Osteocyte (in vitro differentiated cells): ENCODE measurements around the gene PCCA. TPM values are rescaled to one million over a fixed set of nuclear protein-coding genes. Genes with fewer than 3 reads are reported as not detected.

Source experiments
- DNase-seq: peaks from one replicate; pipeline ENCODE4 v3.0.0; 2021; ENCODE audit warnings: mixed read lengths; ENCODE audit not compliant: unreplicated experiment; ENCODE audit errors: extremely low spot score
- H3K27ac Mint-ChIP-seq: one replicate; pipeline ENCODE4 v1.8.0; 2021; ENCODE audit warnings: mild to moderate bottlenecking, mixed read lengths; ENCODE audit not compliant: unreplicated experiment
- H3K27me3 Mint-ChIP-seq: one replicate; pipeline ENCODE4 v1.8.0; 2021; ENCODE audit warnings: mixed read lengths; ENCODE audit not compliant: unreplicated experiment
- H3K36me3 Mint-ChIP-seq: one replicate; pipeline ENCODE4 v1.8.0; 2021; ENCODE audit warnings: mixed read lengths; ENCODE audit not compliant: unreplicated experiment
- H3K4me1 Mint-ChIP-seq: one replicate; pipeline ENCODE4 v1.8.0; 2021; ENCODE audit warnings: mixed read lengths; ENCODE audit not compliant: unreplicated experiment
- H3K4me3 Mint-ChIP-seq: one replicate; pipeline ENCODE4 v1.8.0; 2021; ENCODE audit warnings: mild to moderate bottlenecking, moderate library complexity, mixed read lengths; ENCODE audit not compliant: unreplicated experiment
- H3K9me3 Mint-ChIP-seq: one replicate; pipeline ENCODE4 v1.8.0; 2021; ENCODE audit warnings: mixed read lengths; ENCODE audit not compliant: unreplicated experiment
- total RNA-seq: library from RNA; stranded (reverse); gene quantifications from 2 replicates; pipeline ENCODE4 v1.2.1, GENCODE V29; 2021
- TF ChIP-seq, protein P1 (sequence below): fragments of 200-600 bp; sonication (generic); IDR thresholded peaks from 2 replicates; pipeline ENCODE4 v1.5.0; 2021; ENCODE audit warnings: antibody characterized with exemption, mild to moderate bottlenecking, moderate library complexity

Gene PCCA
- total RNA-seq, 1 donor from 2014 or later = 33.7 TPM

- DNase-seq = no peak
Measured at GRCh38 chr13:100493418-100493817, 404.5 kb downstream of the PCCA start.

GRCh38 chr13:100495455-100495854, 406.6 kb downstream of the PCCA start:
- H3K4me3 Mint-ChIP-seq = no peak overlapping the region
- DNase-seq = no peak
- peaks cover 5% of the 10 kb centered on the region for H3K36me3 Mint-ChIP-seq
- H3K27ac Mint-ChIP-seq = no peak overlapping the region
- no peaks in the 10 kb centered on the region for H3K27me3 Mint-ChIP-seq
- H3K9me3 Mint-ChIP-seq = no peaks in the 10 kb centered on the region
- peaks cover 18% of the 10 kb centered on the region for H3K4me1 Mint-ChIP-seq
- TF ChIP-seq, protein P1, sequence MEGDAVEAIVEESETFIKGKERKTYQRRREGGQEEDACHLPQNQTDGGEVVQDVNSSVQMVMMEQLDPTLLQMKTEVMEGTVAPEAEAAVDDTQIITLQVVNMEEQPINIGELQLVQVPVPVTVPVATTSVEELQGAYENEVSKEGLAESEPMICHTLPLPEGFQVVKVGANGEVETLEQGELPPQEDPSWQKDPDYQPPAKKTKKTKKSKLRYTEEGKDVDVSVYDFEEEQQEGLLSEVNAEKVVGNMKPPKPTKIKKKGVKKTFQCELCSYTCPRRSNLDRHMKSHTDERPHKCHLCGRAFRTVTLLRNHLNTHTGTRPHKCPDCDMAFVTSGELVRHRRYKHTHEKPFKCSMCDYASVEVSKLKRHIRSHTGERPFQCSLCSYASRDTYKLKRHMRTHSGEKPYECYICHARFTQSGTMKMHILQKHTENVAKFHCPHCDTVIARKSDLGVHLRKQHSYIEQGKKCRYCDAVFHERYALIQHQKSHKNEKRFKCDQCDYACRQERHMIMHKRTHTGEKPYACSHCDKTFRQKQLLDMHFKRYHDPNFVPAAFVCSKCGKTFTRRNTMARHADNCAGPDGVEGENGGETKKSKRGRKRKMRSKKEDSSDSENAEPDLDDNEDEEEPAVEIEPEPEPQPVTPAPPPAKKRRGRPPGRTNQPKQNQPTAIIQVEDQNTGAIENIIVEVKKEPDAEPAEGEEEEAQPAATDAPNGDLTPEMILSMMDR = no peak

More at GRCh38 chr13:100493418-100493817, 404.5 kb downstream of the PCCA start:
- H3K4me1 Mint-ChIP-seq = peaks cover 29% of the 10 kb centered on the region
- TF ChIP-seq, protein P1 = no peak
- H3K36me3 Mint-ChIP-seq = peaks cover 5% of the 10 kb centered on the region
- no peaks in the 10 kb centered on the region for H3K27me3 Mint-ChIP-seq
- no peak overlapping the region for H3K27ac Mint-ChIP-seq
- H3K4me3 Mint-ChIP-seq = no peak overlapping the region
- H3K9me3 Mint-ChIP-seq = no peaks in the 10 kb centered on the region

DNA sequence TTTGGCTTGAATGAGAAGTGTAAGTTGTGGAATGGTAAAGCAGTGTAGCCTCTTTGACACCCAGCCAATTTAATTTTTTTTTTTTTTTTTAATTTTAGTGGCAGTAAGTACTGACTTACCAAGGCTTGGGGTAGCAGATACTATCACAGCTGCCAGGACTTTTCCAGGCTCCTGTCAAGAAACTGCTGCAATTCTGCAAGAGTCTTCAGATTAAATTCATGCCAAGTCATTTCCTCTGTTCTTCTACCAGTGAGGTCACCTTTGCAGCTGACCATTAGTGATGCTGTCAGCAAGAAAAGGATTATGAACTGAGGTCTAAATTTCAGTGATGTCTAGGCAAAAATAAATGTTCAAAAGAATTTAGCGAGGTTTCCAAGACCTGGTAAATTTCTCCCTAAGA, 408.5 kb downstream of the PCCA start:
- Mint-ChIP-seq H3K4me1 (peaks cover 5% of the 10 kb centered on the region), H3K4me3 (no peak overlapping the region), H3K9me3 (no peaks in the 10 kb centered on the region), H3K27ac (no peak overlapping the region), H3K27me3 (no peaks in the 10 kb centered on the region), H3K36me3 (peaks cover 5% of the 10 kb centered on the region)
- TF ChIP-seq, protein P1 = no peak
- DNase-seq = no peak

GRCh38 chr13:100502446-100502845, 413.6 kb downstream of the PCCA start:
- no peaks in the 10 kb centered on the region for H3K27me3 Mint-ChIP-seq
- H3K4me3 Mint-ChIP-seq = no peak overlapping the region
- no peaks in the 10 kb centered on the region for H3K9me3 Mint-ChIP-seq
- H3K4me1 Mint-ChIP-seq = peaks cover 17% of the 10 kb centered on the region
- no peak overlapping the region for H3K27ac Mint-ChIP-seq
- DNase-seq = no peak
- no peaks in the 10 kb centered on the region for H3K36me3 Mint-ChIP-seq
- TF ChIP-seq, protein P1 = no peak

DNA sequence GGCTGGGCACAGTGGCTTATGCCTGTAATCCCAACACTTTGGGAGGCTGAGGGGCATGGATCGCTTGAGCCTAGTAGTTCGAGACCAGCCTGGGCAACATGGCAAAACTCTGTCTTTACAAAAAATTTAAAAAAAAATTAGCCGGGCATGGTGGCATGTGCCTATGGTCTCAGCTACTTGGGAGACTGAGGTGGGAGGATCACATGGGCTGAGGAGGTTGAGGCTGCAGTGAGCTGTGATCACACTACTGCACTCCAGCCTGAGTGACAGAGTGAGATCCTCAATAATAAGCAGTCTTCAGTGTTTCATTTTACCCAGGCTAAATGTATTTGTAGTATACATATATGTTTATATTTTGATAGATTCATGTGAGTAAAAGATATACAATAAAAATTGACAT, 414.7 kb downstream of the PCCA start:
- H3K9me3 Mint-ChIP-seq = no peaks in the 10 kb centered on the region
- H3K4me1 Mint-ChIP-seq = peaks cover 19% of the 10 kb centered on the region
- H3K4me3 Mint-ChIP-seq = no peak overlapping the region
- H3K27me3 Mint-ChIP-seq = no peaks in the 10 kb centered on the region
- no peak overlapping the region for H3K27ac Mint-ChIP-seq
- H3K36me3 Mint-ChIP-seq = no peaks in the 10 kb centered on the region
- TF ChIP-seq, protein P1 = no peak
- DNase-seq = no peak
